GM18519 (cell line): ENCODE measurements around the gene OR12D1.

ENCODE experiments used
- ATAC-seq: cut with Tn5 transposase; IDR thresholded peaks from one replicate; pipeline ENCODE4 v1.9.1; 2021; ENCODE audit warnings: mild to moderate bottlenecking, moderate library complexity; ENCODE audit not compliant: unreplicated experiment, low FRiP score

Gene OR12D1

GRCh38 chr6:29462022-29462421 lies 47.3 kb downstream of the OR12D1 start:
- ATAC-seq: no peak

- no peak for ATAC-seq
Measured at GRCh38 chr6:29465279-29465678, 50.6 kb downstream of the OR12D1 start.

GRCh38 chr6:29465801-29466200 lies 51.1 kb downstream of the OR12D1 start:
- ATAC-seq: no peak

- ATAC-seq: no peak
Measured at GRCh38 chr6:29466241-29466640, 51.5 kb downstream of the OR12D1 start.
